Measurements from ENCODE around the gene CYSRT1.
"Not testable (repeated sequence)": the region's sequence is repeated elsewhere in the genome, so short reads cannot be mapped to it uniquely, and the experiment has no call there.

Gene CYSRT1

GRCh38 chr9:137236936-137237421 lies 12.0 kb downstream of the CYSRT1 start:
- H3K27ac ChIP-seq, result peak overlapping the region; percentile 100
- CTCF ChIA-PET, result interaction anchor here (0.6 to 3.3 kb wide), 47 partner anchors 8 to 265 kb away, joined by 3 to 24 read pairs (median 4); partner anchors contain the start of genes CYSRT1, DPP7, GRIN1 and LRRC26

DNA sequence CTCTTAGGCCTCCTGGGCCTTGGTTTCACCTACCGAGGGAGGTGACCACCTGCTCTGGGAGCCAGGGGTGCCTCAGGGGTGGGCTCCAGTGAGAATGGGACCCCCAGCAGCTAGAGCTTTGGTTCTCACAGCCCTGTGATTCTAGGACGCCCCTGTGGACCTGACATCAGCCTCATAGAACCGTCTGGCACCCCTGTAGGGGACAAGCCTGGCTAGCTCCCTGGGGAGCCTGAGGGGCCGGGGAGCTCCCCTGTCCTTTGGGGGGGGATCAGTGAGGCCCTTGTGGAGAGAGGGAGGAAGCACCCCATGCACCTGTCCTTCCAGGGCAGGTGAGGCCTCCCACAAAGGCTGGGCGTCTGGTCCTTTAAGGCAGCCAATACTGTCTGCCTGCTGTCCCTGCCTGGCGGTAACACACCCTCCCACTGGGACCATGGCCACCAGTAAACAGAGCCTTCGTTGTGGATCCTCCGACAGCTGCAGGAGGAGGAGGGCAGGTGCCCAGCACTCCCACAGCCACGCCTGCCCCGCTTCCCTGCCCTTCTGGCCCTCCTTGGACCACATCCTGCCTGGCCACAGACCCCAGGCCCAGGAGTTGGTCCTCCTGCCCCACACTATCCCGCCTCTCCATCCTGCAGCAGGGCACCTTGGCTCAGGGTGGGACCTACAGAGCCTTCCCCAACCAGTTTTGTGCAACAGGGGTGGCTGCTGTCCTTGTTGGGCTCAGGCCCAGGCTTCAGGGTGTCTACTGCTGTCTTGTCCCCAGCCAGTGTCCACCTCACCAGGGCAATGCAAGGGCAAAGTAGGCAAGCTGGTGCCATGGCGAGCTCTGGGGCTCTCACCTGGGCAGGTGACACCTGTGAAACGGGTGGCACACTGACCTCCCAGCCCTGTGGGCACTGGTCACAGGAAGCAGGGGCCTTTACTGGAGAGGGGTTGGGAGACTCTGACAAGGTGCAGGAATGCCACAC lies 13.1 kb downstream of the CYSRT1 start:
- DNase-seq (ENCODE audit: low spot score), result no peak
- no peak for TF ChIP-seq CTCF (conservative IDR thresholded peaks at IDR 0.05; ENCODE audit: low read depth)
- peak overlapping the region; percentile 100 for H3K27ac ChIP-seq
- POLR2A ChIA-PET (ENCODE audit: low non-redundant PET), result interaction anchor here (0.6 to 1.8 kb wide), 4 partner anchors 13 to 37 kb away, joined by 3 to 7 read pairs (median 4); partner anchors contain the start of gene CYSRT1
- CTCF ChIA-PET, result interaction anchor here (0.6 to 3.3 kb wide), 15 partner anchors 11 to 1236 kb away, joined by 3 to 24 read pairs (median 4); partner anchors contain the start of genes LRRC26, RNF224 and SSNA1

More at GRCh38 chr9:137236936-137237421, 12.0 kb downstream of the CYSRT1 start:
- TF ChIP-seq CTCF (conservative IDR thresholded peaks at IDR 0.05; ENCODE audit: low read depth), result no peak
- no peak for DNase-seq (ENCODE audit: low spot score)
- POLR2A ChIA-PET (ENCODE audit: low non-redundant PET), result interaction anchor here (1.2 to 1.8 kb wide), 4 partner anchors 14 to 42 kb away, joined by 3 to 7 read pairs (median 4); no protein-coding TSS in a partner anchor

- peak overlapping the region; percentile 100 for H3K27ac ChIP-seq
- not testable (repeated sequence) for DNase-seq (ENCODE audit: low spot score)
- ChIA-PET CTCF (interaction anchor here (0.6 to 2.0 kb wide), 10 partner anchors 8 to 553 kb away, joined by 3 to 8 read pairs (median 4); partner anchors contain the start of genes ENTPD2, NRARP and RNF224), POLR2A (ENCODE audit: low non-redundant PET) (interaction anchor here (0.6 to 2.0 kb wide), 8 partner anchors 13 to 126 kb away, joined by 3 to 9 read pairs (median 4); partner anchors contain the start of genes ANAPC2, CYSRT1, NELFB and SSNA1)
These were observed 14.7 kb downstream of the CYSRT1 start for GRCh38 chr9:137239541-137240200.

DNA sequence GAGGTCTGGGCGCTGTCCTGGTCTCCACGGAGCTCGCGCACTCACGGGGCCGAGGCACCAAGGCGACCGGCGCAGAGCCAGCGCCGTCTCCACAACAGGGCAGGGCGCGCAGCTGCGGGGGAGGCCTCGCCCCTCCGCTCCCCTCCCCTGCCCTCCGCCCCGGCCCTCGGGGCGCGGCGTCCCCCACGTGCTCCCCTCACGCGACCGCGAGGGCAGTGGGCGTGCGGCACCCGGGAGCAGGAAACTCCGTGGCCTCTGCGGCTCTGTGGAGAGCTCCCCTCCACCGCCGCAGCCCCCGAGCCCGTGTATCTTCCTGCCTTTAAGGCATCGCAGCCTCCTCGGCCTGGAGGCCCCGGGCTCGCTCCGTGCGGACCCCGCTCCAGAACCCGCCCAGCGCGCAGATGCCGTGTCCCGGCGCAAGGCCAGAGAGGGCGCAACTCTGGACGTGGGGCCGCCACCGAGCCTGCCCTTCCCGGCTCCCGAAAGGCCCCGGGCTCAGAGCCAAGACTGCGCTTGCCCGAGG lies 15.4 kb downstream of the CYSRT1 start:
- POLR2A ChIA-PET (ENCODE audit: low non-redundant PET), result interaction anchor here (0.5 to 2.0 kb wide), 14 partner anchors 14 to 351 kb away, joined by 3 to 9 read pairs (median 4); partner anchors contain the start of genes ANAPC2, MAN1B1, NELFB and SSNA1
- CTCF ChIA-PET, result interaction anchor here (0.6 to 2.0 kb wide), 7 partner anchors 9 to 554 kb away, joined by 3 to 8 read pairs (median 4); partner anchors contain the start of genes ENTPD2 and NRARP
- DNase-seq (ENCODE audit: low spot score), result peak; percentile 64

GRCh38 chr9:137240841-137241489 lies 16.0 kb downstream of the CYSRT1 start, which contains the start of gene TUBB4B:
Gene TUBB4B (plus strand): TSS chr9:137241287. CDS start chr9:137241361, 74 bp downstream.
- H3K27ac ChIP-seq, result peak within 1 kb of the TSS; percentile 100
- TF ChIP-seq CTCF (conservative IDR thresholded peaks at IDR 0.05; ENCODE audit: low read depth), result no peak; the same call in 1 of the 2 replicates
- DNase-seq (ENCODE audit: low spot score), result peak; percentile 100
- POLR2A ChIA-PET (ENCODE audit: low non-redundant PET), result interaction anchor here (0.5 to 2.0 kb wide), 14 partner anchors 11 to 350 kb away, joined by 3 to 9 read pairs (median 4); partner anchors contain the start of genes ANAPC2, MAN1B1, NELFB and SSNA1
- CTCF ChIA-PET, result interaction anchor here (0.8 to 2.0 kb wide), 4 partner anchors 9 to 554 kb away, joined by 3 to 8 read pairs (median 4); no protein-coding TSS in a partner anchor

More for the DNA sequence above, 15.4 kb downstream of the CYSRT1 start:
- TF ChIP-seq CTCF (conservative IDR thresholded peaks at IDR 0.05; ENCODE audit: low read depth), result peak; percentile 12; the same call in 1 of the 2 replicates
- H3K27ac ChIP-seq, result peak overlapping the region; percentile 100

All from RWPE1 (cell line).